GM21825 (cell line): ENCODE data around the gene SULT1B1.
"Not testable (repeated sequence)": the region's sequence is repeated elsewhere in the genome, so short reads cannot be mapped to it uniquely, and the experiment has no call there.

Source experiments
- ATAC-seq: cut with Tn5 transposase; IDR thresholded peaks from one replicate; pipeline ENCODE4 v1.9.1; 2021; ENCODE audit warnings: mild to moderate bottlenecking, moderate library complexity; ENCODE audit not compliant: unreplicated experiment

The SULT1B1 gene

DNA sequence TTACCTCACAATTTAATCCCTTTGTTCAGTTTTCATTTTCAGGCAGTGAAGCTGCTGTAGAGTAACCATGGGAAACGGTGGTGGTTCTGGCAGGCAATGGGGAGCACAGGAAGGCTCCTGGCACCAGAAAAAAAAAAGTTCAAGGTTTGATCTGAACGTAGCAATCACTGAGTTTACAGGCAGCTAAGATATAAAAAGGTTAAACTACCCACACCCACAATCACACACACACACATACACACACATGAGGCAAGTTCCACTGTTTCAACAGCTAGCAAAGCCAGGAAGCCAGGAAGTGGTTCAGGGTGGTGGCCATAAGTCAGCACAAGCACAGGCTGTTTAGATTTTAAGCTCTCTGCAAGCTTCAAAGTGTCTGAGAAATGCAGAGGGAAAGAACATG, at the start of gene SULT1B1:
TSS of gene SULT1B1 (minus strand) at position 166 of the 400 bp plus-strand sequence. CDS start 5,403 bp downstream, outside the sequence.
- no peak for ATAC-seq

DNA sequence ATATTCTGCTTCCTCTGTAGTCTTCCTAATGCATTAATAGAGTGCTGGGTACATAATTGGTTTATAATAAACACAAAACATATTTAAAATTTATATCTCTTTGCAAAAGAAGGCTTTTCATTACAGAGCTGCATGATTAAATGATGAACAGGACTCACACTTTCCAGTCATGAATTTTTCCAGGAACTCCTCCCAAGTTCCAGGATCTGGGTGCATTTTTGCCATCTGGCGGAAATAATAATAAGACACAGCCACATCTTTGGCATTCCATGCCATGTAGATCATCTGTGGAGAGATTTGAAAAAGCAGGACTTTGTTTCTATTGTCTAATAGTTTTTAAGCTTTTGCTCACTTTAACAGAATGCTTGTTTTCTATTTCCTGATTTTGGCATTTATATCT, 40.2 kb upstream of the SULT1B1 start:
- no peak for ATAC-seq

DNA sequence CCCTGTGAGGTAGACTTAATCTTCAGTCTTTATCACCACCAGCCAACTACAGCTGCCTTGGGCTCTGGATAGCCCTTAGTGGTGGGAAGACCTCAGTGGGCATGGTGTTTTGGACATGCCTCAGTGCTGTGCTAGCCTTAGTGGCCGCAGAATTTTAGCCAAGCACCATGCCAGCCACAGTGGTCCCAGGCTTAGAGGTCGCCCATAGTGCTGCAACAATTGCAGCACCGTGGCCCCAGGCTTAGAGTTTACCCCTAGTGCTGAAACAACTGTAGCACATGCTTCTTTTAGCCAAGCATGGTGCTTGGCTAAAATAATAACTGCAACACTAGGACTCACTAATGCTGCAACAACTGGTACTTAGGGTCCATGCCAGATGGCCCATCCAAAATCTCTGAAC, 38.9 kb upstream of the SULT1B1 start:
- ATAC-seq, result no peak

DNA sequence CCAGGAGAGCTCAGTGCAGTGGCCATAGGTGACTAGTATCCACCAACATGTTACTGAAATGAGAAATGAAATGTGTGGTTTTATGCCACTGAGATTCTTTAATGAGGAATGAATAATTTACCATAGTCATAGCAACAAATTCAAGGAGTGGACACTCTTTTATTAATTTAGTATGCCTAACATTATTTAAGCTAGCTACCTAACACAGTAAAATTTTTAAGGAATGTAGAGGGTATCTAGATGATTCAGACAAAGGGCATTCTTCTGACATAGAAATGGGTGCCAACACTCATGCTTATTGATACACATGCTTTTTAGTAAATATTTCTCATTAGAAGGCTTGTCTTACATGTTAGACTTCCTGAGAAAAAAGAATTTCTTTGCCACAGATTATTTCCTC, 33.3 kb upstream of the SULT1B1 start:
- ATAC-seq, result no peak

DNA sequence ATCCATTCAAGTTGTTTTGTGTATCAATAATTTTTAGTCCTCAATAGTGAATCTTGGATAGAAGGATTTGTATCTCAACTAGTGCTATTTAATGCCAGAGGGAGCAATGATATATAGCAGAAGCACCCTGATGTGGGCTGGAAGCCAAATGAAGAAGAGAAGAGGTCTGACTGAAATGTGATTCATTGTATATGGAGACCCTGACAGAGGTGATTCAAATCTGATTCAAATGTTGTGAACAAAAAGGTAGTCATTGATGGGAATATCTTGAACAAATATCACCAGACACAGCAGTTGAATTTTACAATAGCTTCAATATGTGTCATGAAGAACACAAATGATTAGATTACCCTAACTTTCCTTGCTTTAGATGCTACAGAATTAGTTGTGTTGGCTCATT, 27.5 kb upstream of the SULT1B1 start:
- no peak for ATAC-seq

DNA sequence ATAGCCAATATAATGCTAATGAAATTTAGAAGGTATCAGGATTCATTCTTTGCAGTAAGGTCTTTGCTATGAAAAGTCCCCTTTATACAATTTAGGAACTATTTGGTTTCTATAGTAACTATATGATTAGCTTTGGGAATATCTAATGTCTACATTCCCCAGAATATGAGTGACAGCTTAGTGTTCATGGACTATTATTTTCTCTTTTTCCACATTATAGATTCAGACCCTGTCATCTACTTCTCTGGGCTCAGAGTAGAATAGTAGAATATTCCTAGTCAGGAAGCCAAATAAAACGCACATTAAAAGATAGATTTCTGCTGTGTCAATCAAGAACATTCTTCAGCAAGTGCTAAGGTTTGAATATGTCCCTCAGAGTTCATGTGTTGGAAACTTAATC, 26.1 kb upstream of the SULT1B1 start:
- no peak for ATAC-seq

DNA sequence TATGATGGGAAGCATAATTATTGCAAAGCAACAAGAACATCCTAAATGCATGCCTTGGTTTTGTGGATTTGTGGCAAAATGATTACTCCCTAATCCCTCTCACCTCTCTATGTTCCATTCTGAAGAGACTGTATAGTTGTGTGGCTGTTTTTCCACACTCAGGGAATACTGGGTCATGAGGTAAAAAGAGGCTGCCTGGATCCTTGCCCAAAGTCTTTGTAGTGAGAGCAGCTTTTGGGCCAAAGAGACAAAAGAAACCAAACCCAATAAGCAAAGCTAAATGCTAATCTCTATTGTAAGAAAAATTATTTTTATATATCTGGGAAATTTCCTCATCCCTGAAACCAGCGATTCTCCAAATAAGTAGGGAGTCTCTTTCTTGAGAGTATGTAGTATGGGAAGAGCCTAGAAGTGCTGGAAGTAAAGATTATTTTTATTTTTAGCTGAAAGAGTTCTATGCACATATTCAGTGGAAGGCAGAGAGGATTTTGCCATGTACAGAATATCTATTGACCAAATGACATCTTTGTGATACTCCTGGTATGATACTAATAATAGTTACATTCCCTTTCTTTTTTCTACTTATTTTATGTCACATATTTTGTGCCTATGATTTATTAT, 24.9 kb upstream of the SULT1B1 start:
- no peak for ATAC-seq

DNA sequence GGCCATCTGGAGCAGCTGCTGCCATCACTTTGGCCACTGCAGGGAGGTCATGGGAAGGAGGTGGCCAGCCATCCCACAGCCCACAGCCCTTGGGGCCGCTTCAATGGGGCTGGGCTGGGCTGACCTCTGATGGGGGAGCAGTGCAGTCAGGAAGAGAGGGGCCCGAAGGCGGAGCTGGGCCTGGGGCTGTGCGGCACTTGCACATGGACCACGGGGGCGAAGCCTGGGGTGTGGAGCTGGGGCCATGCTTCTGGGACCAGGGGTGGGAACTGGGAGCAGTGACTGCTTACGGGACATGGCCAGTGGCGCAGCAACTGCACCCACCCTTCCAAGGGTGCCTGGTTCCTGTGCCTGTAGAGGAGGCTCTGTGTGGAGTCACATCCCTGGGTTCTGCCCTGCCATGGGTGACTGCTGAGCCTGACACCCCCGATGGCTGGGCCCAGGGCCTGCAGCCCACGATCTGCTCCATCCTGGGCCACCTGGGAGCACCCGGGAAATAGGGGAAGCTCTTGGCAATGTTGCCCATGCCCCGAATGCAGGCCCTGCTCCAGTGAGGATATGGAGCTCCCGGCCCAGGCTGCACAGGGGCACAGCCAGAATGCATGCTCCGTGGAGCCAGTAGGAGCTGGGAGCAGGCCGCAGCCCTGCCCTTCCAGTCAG, 22.4 kb upstream of the SULT1B1 start:
- no peak for ATAC-seq

DNA sequence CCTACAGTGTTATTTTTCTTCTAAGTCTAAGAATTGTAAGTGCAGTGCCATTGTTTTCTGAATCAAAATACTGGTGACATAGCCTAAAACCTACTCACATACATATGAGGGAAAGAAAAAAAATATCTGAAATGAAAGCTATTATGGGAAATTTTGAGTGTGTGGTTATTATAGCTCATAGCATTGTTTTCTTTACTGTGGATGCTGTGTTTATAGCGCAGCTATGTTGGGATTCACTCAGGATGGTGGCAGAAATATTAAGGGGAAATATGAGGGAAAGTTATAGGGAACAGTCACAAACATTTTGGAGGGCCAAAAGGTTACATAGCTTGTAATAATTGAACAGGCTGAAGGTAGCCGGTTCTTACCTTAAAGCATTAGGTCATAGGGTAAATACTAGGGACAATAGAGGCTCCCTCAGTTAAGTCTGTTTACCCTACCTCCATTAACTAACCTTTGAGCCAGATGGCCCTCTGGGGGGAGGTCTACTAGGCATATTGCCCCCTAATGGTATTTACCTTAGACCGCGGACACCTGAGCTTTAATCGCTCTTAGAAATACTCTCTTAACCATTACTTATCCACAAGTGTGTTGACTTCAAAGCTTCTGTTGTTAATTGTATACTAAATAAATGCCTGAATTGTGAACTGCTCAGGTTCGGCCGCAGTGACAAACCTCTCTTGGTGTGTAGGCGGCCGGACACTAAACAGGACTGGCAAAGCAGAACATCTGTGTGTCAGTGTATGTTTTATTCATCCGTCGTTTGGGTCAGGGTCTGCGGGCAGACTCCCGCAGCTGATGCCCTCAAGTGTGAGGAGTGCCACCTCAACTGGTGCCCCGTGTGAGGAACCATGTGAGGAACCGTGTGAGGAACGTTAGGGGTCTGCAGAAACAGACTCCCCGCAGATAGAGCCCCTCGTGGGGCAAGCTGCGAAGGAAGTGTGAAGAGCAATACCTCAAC, 21.3 kb upstream of the SULT1B1 start:
- no peak for ATAC-seq

DNA sequence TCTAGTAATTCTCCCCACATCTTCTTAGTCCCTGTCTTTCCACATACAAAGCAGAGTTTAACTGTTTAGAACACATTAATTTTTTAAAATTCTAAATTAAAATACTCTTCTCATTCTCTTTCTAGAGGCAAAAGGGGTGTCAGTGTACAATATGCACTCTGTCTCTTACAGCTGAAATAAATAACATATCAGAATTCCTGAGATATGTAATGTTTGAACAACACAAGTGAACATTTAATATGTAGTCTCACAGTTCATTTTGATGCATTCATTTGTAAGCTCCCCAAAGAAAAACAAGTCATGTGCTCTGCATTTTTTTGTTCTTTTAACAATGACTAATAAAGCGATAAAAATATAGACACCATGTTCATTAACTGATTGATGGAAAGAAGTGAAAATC, 19.7 kb upstream of the SULT1B1 start:
- no peak for ATAC-seq

DNA sequence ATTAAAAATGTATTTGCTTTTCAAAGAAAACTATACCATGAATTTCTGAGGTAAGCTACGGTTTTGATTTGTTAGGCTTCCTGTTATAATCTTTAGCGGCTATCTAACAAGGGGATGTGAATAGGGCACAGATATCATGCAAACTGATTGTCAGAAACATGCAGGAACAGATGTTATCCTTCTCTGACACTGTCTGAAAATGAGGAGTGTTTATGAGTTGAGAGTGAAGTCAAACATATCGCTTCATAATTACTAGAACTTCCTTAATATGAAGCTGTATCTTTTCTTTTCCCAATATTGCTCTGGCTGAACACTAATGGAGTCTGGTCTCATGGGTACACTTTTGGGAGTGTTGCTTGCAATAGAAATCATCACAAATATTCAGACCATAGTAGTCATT, 16.3 kb upstream of the SULT1B1 start:
- ATAC-seq, result no peak

DNA sequence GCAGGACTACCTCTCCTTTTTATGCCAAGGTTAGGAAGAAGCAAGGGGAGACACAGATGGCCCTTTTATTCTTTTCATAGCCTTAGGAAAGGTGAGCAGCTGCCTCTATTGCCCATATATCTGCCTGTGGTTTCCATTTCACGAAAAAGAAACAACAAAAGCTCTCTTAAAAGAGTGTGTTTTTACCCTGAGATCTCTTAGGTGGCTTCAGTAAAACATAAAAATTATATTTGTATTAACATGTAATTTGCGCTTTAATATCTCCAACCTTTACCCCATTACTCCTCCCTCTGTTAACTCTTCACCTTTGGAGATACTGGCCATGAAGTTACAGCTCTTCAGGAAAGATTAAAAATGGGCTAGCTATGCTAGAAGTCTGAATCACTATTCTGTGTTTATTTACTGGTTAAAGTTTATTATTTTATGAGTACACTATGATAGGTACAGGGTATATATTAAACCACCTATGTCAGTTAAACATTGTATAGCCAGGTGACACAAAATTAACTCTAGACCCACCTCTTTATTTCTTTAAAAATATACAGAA, 15.0 kb upstream of the SULT1B1 start:
- ATAC-seq, result no peak

DNA sequence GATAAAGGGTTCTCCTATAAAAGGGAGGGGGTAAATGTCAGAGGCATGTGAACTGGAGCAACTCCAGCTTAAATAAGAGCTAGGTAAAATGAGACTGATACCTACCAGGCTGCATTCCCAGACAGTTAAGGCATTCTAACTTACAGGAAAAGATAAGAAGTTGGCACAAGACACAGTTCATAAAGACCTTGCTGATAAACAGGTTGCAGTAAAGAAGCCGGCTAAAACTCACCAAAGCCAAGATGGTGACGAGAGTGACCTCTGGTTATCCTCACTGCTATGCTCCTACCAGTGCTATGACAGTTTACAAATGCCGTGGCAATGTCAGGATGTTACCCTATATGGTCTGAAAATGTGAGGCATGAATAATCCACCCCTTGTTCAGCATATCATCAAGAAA, 13.1 kb upstream of the SULT1B1 start:
- ATAC-seq, result no peak

DNA sequence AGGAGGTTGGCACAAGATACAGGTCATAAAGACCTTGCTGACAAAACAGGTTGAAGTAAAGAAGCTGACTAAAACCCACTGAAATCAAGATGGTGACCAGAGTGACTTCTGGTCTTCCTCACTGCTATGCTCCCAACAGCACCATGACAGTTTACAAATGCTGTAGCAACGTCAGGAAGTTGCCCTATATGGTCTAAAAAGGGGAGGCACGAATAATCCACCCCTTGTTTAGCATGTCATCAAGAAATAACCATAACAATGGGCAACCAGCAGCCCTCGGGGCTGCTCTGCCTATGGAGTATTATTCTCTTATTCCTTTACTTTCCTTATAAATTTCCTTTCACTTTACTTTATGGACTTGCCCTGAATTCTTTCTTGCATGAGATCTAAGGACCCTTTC, 8.1 kb upstream of the SULT1B1 start:
- ATAC-seq, result not testable (repeated sequence)

DNA sequence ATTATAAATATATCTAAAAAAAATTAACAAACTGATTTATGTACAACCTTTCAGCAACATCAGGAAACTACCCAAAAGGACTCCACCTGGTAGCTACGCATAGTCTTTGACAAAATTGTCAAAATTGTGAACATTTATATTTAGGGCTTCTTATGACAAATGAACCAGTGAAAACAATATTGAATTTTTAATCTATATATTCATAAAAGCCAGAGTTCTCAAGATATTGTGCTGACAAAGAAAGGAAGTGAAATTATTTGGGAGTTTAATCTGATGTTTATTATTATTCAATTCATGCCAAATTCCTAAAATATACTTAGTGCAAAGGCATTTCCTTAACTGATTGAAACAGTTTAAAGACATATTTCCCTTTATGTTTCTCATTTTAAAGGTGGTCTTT, 5.3 kb upstream of the SULT1B1 start:
- ATAC-seq, result no peak

DNA sequence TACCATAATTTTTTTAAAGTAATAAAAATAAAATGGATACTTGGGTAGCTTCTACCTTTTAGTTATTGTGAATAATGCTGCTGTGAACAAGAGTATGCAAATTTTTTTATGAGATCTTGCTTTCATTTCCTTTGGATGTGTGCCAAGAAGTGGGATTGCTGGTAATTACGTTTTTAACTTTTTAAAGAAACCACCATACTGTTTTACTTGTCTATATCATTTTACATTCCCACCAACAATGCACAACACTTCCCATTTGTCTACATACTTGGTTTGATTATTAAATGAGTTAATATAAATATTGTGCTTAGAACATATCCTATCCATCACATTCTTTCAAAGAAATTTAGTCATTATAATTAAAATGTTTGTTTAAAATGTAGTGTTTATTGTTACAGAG, 3.9 kb upstream of the SULT1B1 start:
- ATAC-seq, result no peak

DNA sequence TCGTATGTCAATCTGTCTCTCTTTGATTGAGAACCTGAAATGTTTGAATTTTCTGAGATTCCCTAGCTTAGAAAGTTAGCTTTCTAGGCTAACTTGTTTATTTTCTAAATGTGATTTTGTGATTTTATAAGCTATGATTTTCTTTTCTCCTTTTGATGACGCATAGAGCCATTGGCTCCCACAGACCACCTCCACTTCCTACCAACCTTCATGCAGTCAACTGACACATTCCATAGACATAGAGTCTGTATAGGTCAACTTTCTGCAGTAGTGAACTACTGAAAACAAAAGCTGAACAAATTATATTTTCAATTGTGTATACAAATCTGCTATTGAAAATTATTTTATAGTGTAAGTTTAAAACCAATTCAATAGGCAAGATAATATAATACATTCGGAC, 2.8 kb upstream of the SULT1B1 start:
- no peak for ATAC-seq

DNA sequence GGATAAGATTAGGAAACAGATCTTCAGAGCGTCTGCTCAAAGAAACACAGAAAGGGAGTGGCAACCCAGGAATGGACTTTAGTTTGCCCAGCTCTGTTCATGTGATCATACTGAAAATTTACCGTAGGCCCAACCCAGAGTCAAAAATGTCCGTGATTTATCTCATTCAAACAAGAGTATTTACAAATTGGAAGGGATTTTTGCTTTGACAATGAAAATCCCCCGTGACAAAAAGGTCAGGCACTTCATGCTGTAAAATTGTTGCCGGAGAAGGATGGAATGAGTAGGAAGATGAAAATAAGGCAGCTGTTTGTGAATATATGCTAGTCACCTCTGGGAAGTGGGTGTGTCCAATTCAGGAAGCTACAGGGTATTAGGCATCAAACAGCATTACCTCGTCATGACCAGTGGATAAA, 1.2 kb downstream of the SULT1B1 start:
- ATAC-seq, result no peak

DNA sequence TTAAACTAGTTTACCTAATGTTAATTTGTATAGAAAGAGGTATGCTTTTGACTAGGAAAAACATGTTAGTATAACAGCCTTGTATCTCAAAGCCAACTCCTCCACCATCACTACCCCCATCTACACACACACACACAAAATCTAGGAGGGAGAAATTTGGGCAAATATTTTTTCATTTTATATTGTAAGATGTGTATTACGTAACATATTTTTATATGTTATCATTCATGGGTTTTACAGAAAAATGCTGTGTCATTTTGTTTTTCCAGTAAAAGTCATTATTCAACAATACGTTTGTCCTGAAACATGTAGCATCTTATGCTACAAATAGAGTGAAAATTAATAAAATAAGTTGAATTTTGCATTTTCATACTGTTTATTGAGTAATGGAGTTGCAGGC, 3.0 kb downstream of the SULT1B1 start:
- ATAC-seq, result no peak

DNA sequence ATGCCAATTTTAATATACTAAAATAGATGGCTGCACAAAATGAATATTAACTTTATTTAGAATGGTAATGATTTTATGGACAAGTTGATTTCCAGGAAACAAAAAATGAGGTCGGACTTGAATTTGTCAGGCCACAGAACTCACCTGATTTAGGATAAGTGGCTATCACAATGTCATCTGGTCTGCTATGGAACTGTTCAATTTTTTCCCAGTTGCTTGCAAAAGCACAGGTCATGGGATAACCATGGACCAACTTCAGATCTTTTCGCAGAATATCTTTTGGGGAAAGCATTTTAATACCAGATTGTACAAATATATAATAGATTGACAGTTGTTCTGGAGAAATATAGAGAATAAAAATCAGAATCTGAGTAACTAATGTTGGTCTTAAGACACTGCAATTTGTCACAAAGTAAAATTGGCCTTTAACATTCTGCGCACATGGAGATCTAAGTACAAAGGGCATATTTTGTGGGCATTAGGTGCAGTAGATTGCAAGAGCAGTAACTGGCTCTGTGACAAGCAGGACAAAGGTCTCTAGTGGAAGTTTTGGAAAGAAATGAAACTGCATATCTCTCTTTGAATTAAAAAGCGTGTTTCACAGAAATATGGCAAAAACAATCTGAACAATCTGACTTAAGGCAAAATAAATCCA, 5.4 kb downstream of the SULT1B1 start:
- no peak for ATAC-seq

DNA sequence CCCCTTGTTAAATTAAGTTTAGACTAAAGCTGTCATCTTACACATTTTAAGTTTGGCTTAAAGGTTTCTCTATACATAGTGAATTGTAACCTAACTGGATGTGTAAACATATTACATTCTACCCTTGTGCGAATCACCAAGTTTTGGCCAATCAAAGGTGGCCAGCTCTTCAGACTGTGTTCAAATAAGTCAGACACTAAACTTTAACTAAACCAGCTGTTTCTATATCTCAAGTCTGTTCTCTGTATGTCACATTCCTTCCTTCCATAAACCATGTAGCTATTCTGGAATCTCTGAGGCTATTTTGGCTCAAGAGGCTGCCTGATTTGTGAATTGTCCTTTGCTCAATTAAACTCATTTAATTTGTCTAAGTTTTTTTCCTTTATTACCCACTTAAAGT, 6.7 kb downstream of the SULT1B1 start:
- ATAC-seq, result no peak
